C1 segment of cervical spinal cord (tissue), 14 donors: ENCODE measurements around the gene PRLH.

Experiments
- DNase-seq, 14 donors: peaks; one replicate each; lab custom pipeline; 2025; lab: John Stamatoyannopoulos, UW

Gene PRLH

GRCh38 chr2:237564526-237565131, 1.7 kb upstream of the PRLH start:
- DNase-seq: no peak

DNA sequence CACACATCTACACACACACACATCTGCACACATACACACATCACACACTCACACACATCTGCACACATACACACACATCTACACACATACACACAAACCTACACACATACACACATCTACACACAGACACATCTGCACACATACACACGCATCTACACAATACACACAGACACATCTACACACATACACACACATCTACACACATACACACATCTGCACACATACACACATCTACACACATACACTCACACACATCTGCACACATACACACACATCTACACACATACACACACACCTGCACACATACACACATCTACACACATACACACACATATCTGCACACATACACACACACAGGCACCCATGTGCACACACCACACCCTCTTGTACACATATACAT, 400 bp upstream of the PRLH start:
- DNase-seq: no peak

GRCh38 chr2:237567276-237568029, 1.1 kb downstream of the PRLH start:
- DNase-seq: peak in 5 of 14 donors; percentile 28 to 50 (median 36)

GRCh38 chr2:237568121-237568660, 1.8 kb downstream of the PRLH start:
- no peak for DNase-seq

DNA sequence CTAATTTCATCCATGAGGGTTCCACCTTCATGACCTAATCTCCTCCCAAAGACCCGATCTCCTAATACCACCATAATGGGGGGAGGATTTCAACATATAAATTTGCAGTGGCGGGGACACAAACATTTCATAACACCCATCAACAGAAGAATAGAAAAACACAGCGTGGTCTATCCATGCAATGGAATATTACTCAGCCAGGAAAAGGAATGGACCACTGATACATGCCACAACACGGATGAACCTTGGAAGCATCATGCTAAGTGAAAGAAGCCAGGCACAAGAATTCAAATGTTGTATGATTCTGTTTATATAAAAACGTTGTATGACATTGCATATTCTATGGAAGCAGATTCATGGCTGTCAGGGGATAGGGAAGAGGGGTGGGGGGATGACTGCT, 2.7 kb downstream of the PRLH start:
- no peak for DNase-seq

GRCh38 chr2:237569896-237570295, 3.5 kb downstream of the PRLH start:
- no peak for DNase-seq

- no peak for DNase-seq
Observed at GRCh38 chr2:237570776-237571335, 4.5 kb downstream of the PRLH start.

DNA sequence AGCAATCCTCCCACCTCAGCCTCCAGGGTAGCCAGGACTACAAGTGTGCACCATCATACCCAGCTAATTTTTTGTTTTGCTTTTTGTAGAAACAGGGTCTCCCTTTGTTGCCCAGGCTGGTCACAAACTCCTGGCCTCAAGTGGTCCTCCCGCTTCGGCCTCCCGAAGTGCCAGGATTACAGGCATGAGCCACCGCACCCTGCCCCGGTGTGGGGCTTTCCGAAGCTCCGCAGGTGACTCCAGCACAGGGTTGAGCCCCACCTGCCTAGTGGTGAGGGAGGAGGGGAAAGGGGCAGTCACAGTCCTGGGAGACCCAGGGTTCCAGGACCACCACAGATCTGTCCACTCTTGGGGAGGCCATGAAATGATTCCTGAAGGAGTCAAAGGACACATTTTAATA, 5.2 kb downstream of the PRLH start:
- no peak for DNase-seq

- peak in 13 of 14 donors; percentile 7 to 85 (median 68) for DNase-seq
Observed at GRCh38 chr2:237572021-237572741, 5.8 kb downstream of the PRLH start.

GRCh38 chr2:237572742-237573101, 6.3 kb downstream of the PRLH start:
- DNase-seq: no peak

DNA sequence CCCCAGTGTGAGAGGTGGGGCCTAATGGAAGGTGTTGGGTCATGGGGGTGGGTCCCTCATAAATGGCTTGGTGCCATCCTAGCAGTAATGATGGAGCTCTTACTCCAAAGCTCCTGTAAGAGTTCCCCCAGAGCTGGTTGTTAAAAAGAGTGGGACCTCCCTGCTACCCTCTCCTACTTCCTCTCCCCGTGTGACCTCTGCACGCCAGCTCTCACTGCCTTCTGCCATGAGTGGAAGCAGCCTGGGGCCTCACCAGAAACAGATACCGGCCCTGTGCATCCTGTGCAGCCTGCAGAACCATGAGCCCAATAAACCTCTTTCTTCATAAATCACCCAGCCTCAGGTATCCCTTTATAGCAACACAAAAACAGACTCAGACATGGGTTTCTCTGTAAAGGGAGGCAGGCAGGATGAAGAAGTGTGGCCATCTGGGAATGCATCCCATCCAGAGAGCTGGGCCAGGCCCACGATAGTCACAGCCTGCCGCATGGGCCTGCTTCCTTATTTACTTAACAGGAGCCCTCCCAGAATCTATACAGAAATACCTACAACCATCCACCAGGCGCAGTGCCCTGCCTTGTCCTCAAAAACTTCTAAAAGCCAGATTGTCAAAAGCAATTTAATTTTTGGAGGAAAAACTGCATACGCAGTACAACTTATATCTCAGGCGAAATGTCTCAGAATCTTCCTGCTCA, 7.5 kb downstream of the PRLH start:
- no peak for DNase-seq

GRCh38 chr2:237574467-237574866, 8.1 kb downstream of the PRLH start:
- no peak for DNase-seq

- no peak for DNase-seq
Observed at GRCh38 chr2:237574894-237575868, 8.8 kb downstream of the PRLH start.

DNA sequence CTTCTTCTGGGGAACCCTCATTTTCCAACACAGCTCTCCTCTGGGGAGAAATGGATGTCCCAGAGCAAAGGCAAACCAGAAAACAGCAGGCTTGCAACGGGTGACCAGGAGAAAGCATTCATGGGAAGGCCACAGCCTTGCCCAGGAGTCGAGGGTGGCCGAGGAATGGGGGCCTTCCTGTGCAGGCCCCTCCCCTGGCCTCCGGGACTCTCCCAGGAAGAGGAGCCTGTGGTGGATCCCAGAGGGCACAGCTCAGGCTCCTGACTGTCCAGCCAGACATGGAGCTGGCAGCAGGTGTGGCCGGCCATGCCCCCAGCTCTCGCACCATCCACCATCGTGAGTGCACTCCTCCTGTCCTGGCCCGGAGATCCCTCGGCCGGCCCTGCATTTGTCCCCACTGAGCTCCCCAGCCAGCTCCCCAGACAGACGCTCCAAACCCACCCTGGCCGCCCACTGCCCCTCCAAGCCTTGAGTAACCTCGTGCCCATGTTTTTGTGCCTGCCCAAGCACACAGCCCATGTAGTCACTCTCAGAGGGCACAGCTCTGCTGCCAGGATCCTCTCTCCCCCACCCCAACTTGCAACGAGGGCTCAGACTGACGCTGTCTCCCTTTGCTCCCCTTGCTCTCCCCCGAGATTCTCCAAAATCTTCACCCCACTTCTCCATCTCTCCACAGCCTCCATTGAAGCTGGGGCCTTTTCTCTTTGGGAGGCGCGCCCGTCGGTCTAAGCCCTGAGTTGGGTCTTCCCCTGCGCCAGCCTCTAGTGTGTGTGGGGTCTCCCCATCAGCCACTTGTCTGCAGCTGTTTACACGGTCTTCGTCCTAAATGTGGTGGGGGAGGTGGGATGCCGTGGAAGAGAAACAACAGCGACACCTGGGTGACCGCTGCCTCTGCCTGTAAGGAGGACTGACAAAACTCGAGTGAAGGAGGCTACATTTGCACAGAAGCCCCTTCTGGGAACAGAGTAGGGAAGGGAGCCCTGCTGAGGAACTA, 9.8 kb downstream of the PRLH start:
- no peak for DNase-seq

DNA sequence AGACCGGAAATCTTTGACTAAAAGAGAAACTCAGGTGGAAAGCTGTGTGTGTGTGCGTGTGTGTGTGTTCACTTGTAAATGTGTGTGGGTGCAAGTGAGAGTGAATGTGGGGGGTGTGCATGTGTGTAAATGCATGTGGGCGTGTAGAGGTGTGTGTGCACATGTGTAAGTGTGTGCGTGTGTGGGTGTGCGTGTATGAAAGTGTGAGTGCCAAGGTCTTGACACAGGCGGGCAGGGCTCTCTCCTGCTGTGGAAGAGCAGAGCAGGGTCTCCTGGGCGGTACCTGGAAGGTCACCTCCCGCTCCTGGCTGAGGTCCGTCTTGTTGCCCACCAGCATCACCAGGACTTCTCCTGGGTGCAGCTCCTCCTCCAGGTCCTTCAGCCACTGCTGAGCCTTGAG, 10.6 kb downstream of the PRLH start:
- DNase-seq: no peak

- no peak for DNase-seq
Observed at GRCh38 chr2:237577458-237577857, 11.1 kb downstream of the PRLH start.

GRCh38 chr2:237577956-237578870, 11.8 kb downstream of the PRLH start:
- DNase-seq: no peak

GRCh38 chr2:237581326-237581725, 15.0 kb downstream of the PRLH start:
- no peak for DNase-seq
